Suprapubic skin (tissue), 4 donors: ENCODE results near the gene INSIG2. TPM values are rescaled to one million over a fixed set of nuclear protein-coding genes. Genes with fewer than 3 reads are reported as not detected.

Experiments
- DNase-seq, 2 donors: peaks; one replicate each; pipeline ENCODE4 v3.0.0-alpha.2; 2019; ENCODE audit warnings: low spot score in 2 of 2
- H3K27ac ChIP-seq: fragments of 200-600 bp; sonication (generic); one replicate; pipeline ENCODE4 v1.5.1; 2019
- H3K27me3 ChIP-seq: fragments of 200-600 bp; sonication (generic); one replicate; pipeline ENCODE4 v1.5.1; 2019
- H3K36me3 ChIP-seq: fragments of 200-600 bp; sonication (generic); one replicate; pipeline ENCODE4 v1.5.1; 2019
- H3K4me1 ChIP-seq: fragments of 200-600 bp; sonication (generic); one replicate; pipeline ENCODE4 v1.5.1; 2019
- H3K4me3 ChIP-seq: fragments of 200-600 bp; sonication (generic); one replicate; pipeline ENCODE4 v1.5.1; 2019; ENCODE audit warnings: mild to moderate bottlenecking
- H3K9me3 ChIP-seq: fragments of 200-600 bp; sonication (generic); one replicate; pipeline ENCODE4 v1.5.1; 2019
- EP300 ChIP-seq: sonication (generic); formaldehyde crosslinking; IDR thresholded peaks from one replicate; pipeline ENCODE4 v1.6.1; 2017; ENCODE audit warnings: antibody characterized with exemption
- POLR2A ChIP-seq, 2 donors: fragments of 450-650 bp; IDR thresholded peaks; one replicate each; pipeline ENCODE4 v1.6.1; 2017; ENCODE audit warnings: antibody characterized with exemption in 2 of 2, mild to moderate bottlenecking in 2 of 2, moderate library complexity in 2 of 2
- POLR2AphosphoS5 ChIP-seq, 3 donors: sonication (generic); formaldehyde crosslinking; IDR thresholded peaks; one replicate each; pipeline ENCODE4 v1.6.1; 2017; ENCODE audit warnings: antibody characterized with exemption in 3 of 3
- WGBS: methylation state at CpG from one replicate; pipeline ENCODE4 v1.1.5; 2018; 5-methylcytosine and 5-hydroxymethylcytosine counted together
- total RNA-seq, 4 donors: library from RNA; depleted of rRNA; stranded (reverse); fragments of >200 nt; gene quantifications; one replicate each; pipeline ENCODE4 v1.1.0, GENCODE V29; 2016
- TF ChIP-seq, protein P1 (sequence below), 2 donors: fragments of 200-600 bp in 1 of 2; fragments of 450-650 bp in 1 of 2; sonication (generic) in 1 of 2; IDR thresholded peaks; one replicate each; pipeline ENCODE4 v1.5.1; 2016 to 2019; ENCODE audit warnings: antibody characterized with exemption in 2 of 2, mild to moderate bottlenecking in 1 of 2, moderate library complexity in 1 of 2

The INSIG2 gene
- total RNA-seq, result 10 to 100 TPM in 2 of 4 donors, 1 to 10 TPM in 2; 6.9 to 14.9 (median 9.3) TPM

DNA sequence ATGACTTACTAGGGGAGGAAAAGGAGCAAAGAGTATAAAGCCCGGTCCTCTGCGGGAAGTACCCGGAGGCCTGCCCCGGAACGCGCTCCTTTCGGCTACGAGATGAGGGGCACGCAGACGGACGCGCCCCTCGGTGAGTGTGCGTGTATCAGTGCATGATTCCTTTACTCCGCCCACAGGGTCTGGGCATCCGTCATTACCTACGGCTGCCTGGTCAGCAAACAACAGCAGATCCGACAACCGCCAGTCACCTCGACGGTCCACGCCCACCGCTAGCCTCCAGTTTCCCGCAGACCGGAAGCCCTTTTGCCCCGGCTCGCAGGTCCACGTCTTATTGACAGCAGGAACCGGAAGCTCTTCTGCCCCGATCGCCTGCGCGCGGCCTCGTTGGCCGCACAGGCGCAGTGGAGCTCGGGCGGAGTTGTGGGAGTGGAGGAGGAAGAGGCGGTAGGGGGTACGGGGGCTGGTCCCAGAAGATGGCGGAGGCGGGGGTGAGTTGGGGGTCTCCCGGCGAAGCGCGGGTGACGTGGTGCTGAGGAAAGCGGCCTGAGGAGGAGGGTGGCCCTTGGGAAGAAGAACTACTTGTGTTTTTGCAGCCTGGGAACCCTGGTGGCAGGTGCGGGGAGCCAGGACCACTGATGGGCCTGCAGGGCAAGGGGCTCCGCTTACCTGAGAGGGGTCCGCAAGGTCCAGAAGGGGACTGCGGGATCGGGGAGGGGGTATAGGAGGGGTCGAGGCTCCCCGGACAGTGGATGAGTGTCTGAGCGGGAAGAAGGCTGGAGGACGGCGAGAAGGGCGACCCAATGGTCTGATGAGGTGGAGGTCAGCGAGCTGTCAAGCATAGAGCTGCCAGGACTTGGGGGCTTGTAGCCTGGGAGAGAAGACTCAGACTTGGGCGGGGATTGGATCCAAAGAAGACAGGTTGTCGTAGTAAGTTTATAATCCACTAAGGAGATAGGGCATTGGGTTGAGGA lies at the start of gene INSIG2:
Gene INSIG2 (plus strand): TSS at position 421 of the 974 bp plus-strand sequence. CDS start 8,086 bp downstream, outside the sequence.
- under 1% methylated on average over 50 of the region's 63 CpGs for WGBS
- DNase-seq, result peak; percentile 93 to 95
- no peaks in the 10 kb centered on the region for H3K27me3 ChIP-seq
- peaks cover 25% of the 10 kb centered on the region for H3K4me1 ChIP-seq
- peak within 1 kb of the TSS; percentile 13 for H3K27ac ChIP-seq
- H3K36me3 ChIP-seq, result no peaks in the 10 kb centered on the region
- H3K9me3 ChIP-seq, result no peaks in the 10 kb centered on the region
- TF ChIP-seq, protein P1, sequence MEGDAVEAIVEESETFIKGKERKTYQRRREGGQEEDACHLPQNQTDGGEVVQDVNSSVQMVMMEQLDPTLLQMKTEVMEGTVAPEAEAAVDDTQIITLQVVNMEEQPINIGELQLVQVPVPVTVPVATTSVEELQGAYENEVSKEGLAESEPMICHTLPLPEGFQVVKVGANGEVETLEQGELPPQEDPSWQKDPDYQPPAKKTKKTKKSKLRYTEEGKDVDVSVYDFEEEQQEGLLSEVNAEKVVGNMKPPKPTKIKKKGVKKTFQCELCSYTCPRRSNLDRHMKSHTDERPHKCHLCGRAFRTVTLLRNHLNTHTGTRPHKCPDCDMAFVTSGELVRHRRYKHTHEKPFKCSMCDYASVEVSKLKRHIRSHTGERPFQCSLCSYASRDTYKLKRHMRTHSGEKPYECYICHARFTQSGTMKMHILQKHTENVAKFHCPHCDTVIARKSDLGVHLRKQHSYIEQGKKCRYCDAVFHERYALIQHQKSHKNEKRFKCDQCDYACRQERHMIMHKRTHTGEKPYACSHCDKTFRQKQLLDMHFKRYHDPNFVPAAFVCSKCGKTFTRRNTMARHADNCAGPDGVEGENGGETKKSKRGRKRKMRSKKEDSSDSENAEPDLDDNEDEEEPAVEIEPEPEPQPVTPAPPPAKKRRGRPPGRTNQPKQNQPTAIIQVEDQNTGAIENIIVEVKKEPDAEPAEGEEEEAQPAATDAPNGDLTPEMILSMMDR (IDR thresholded peaks at IDR 0.05), result no peak
- TF ChIP-seq POLR2A (IDR thresholded peaks at IDR 0.05) (no peak), POLR2AphosphoS5 (IDR thresholded peaks at IDR 0.05) (peak in 1 of 3 donors; percentile 40)
- peak within 1 kb of the TSS; percentile 62 for H3K4me3 ChIP-seq

DNA sequence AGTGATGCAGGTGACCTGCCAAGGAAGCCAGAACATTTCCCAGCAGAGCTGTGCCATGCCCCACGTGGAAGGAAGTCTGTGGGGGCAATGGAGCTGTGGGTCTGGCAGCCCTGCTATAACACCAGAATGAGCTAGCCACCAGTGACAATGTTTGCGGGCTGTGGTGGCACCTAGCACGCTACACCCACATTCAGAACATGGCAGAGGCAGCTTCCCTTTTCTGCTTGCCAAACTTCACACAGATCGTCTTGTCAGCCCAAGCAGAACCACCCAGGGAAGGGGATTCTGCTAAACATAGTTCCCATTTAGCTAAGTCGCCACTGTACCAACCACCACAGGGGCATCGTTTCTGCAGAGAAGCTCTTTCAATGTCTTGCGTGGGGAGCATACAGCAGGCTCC lies 47.4 kb upstream of the INSIG2 start:
- H3K27me3 ChIP-seq, result peaks cover 21% of the 10 kb centered on the region
- H3K36me3 ChIP-seq, result no peaks in the 10 kb centered on the region
- H3K4me3 ChIP-seq, result no peak overlapping the region
- no CpG with 5 or more reads among the region's 7 CpGs for WGBS
- no peaks in the 10 kb centered on the region for H3K4me1 ChIP-seq
- TF ChIP-seq POLR2A (IDR thresholded peaks at IDR 0.05) (no peak), EP300 (no peak), POLR2AphosphoS5 (IDR thresholded peaks at IDR 0.05) (no peak)
- TF ChIP-seq, protein P1 (IDR thresholded peaks at IDR 0.05), result no peak
- no peak for DNase-seq
- H3K27ac ChIP-seq, result no peak overlapping the region
- no peaks in the 10 kb centered on the region for H3K9me3 ChIP-seq

DNA sequence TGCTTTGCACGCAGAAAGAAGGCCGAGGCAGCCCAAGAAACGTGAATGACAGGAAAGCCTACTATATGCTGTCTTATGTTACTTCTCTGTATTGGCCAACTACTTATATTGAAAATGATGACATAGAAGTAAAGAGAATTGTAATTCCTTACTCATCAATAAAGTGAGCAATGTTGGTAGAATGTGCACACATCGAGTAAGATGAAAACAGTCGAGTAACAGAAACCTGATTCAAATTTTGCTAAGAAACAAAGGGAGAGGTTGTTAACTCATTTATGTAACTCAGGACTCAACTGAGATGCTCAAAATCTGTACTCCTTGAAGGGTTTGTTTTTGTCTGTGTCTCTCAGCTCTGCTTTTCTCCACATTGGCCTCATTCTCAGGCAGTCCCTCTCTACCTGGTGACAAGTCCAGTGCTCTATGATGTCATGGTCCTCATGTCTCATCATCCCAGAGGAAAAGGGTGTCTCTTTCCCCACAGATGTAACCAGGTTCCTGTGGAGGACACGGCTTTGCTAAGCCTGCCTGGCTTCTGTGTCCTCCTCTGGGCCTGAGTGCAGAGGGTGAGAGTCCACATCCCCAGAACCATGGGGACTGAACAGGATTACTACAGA lies 44.1 kb upstream of the INSIG2 start:
- H3K9me3 ChIP-seq, result no peaks in the 10 kb centered on the region
- DNase-seq, result no peak
- peaks cover 14% of the 10 kb centered on the region for H3K27me3 ChIP-seq
- H3K4me1 ChIP-seq, result peaks cover 7% of the 10 kb centered on the region
- H3K27ac ChIP-seq, result no peak overlapping the region
- TF ChIP-seq POLR2A (IDR thresholded peaks at IDR 0.05), result no peak
- no peak for TF ChIP-seq POLR2AphosphoS5 (IDR thresholded peaks at IDR 0.05)
- no peak for TF ChIP-seq EP300
- TF ChIP-seq, protein P1 (IDR thresholded peaks at IDR 0.05), result no peak
- WGBS, result 81% methylated on average over 6 of the region's 6 CpGs
- no peak overlapping the region for H3K4me3 ChIP-seq
- no peaks in the 10 kb centered on the region for H3K36me3 ChIP-seq

DNA sequence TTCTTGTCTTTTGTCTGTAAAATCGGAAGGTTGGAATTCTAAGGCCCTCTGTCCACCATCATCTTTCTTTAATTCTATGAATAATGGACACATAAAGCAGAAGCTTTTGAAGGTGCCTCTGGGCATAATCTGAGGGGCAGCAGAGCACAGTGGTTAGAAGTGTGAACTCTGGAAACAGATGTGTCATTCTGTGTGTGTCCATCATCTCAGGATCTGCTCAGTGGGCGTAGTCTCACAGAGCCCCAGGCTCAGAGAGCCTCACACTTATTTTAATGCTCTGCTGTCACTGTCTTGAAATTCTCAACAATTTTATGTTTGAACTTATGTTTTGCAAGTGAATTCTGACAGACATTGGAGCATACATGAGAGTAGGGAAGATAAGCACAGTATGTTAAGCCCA lies 43.4 kb upstream of the INSIG2 start:
- Histone ChIP-seq H3K4me1 (peaks cover 7% of the 10 kb centered on the region), H3K4me3 (no peak overlapping the region), H3K27me3 (peaks cover 17% of the 10 kb centered on the region), H3K9me3 (no peaks in the 10 kb centered on the region), H3K36me3 (no peaks in the 10 kb centered on the region), H3K27ac (no peak overlapping the region)
- TF ChIP-seq, protein P1 (IDR thresholded peaks at IDR 0.05), result no peak
- TF ChIP-seq POLR2A (IDR thresholded peaks at IDR 0.05), result no peak
- no peak for TF ChIP-seq POLR2AphosphoS5 (IDR thresholded peaks at IDR 0.05)
- TF ChIP-seq EP300, result no peak
- DNase-seq, result no peak
- 78% methylated on average over 2 of the region's 2 CpGs for WGBS

DNA sequence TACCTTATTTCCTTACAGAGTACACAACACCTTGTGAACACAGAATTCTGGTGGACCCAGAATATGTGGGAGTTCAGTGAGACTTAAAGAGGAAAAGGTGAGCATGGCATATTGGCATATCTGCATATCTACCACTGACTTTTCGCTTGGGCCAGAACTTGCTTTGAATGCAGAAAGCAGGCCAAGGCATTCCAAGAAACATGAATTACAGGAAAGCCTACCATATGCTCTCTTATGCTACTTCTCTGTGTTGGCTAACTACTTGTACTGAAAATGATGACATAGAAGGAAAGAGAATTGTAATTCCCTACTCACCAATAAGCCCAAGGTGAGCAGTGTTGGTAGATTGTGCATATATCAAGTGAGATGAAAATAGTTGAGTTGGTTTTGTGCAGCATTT lies 43.0 kb upstream of the INSIG2 start:
- no peaks in the 10 kb centered on the region for H3K9me3 ChIP-seq
- WGBS, result 41% methylated on average over 1 of the region's 1 CpG
- H3K27ac ChIP-seq, result no peak overlapping the region
- H3K4me3 ChIP-seq, result no peak overlapping the region
- H3K4me1 ChIP-seq, result peaks cover 7% of the 10 kb centered on the region
- no peak for DNase-seq
- no peaks in the 10 kb centered on the region for H3K36me3 ChIP-seq
- peaks cover 20% of the 10 kb centered on the region for H3K27me3 ChIP-seq
- TF ChIP-seq POLR2AphosphoS5 (IDR thresholded peaks at IDR 0.05) (no peak), POLR2A (IDR thresholded peaks at IDR 0.05) (no peak), EP300 (no peak)
- TF ChIP-seq, protein P1 (IDR thresholded peaks at IDR 0.05), result no peak
